ENCODE results near the gene UBA1. TPM values are rescaled to one million over a fixed set of nuclear protein-coding genes. Genes with fewer than 3 reads are reported as not detected.

The UBA1 gene
- polyA plus RNA-seq: 100 to 1,000 TPM; 111 to 126 TPM

GRCh38 chrX:47193475-47194193 is at the start of gene UBA1:
TSS of gene UBA1 (plus strand) at chrX:47193829. CDS start at chrX:47198803, 4,974 bp downstream.
- Histone ChIP-seq H3K4me3 (ENCODE audit: low read depth in 1 of 2, low read length in 2 of 2) (peak within 1 kb of the TSS; percentile 81 to 87), H3K4me1 (ENCODE audit: control insufficient read depth in 2 of 2, insufficient read depth in 2 of 2, low read length in 1 of 2) (peaks cover 6 to 13% of the 10 kb centered on the region in 2 donors), H3K27ac (ENCODE audit: low read depth in 2 of 2, low read length in 1 of 2) (peak within 1 kb of the TSS; percentile 91 to 96), H3K36me3 (ENCODE audit: control insufficient read depth in 2 of 2, insufficient read depth in 2 of 2, low read length in 1 of 2) (peaks cover 0 to under 1% of the 10 kb centered on the region in 2 donors), H3K9me3 (ENCODE audit: control insufficient read depth in 2 of 2, insufficient read depth in 1 of 2, low read depth in 1 of 2, low read length in 1 of 2) (no peaks in the 10 kb centered on the region), H3K27me3 (ENCODE audit: control insufficient read depth in 1 of 2, insufficient read depth in 2 of 2, low read length in 2 of 2) (no peaks in the 10 kb centered on the region)
- 1% methylated on average over 43 to 50 of the region's 50 CpGs for WGBS, 2 donors

GRCh38 chrX:47143894-47144625 is 49.6 kb upstream of the UBA1 start:
- H3K9me3 ChIP-seq (ENCODE audit: control insufficient read depth in 2 of 2, insufficient read depth in 1 of 2, low read depth in 1 of 2, low read length in 1 of 2): no peaks in the 10 kb centered on the region
- peaks cover 0 to 9% of the 10 kb centered on the region in 2 donors for H3K36me3 ChIP-seq (ENCODE audit: control insufficient read depth in 2 of 2, insufficient read depth in 2 of 2, low read length in 1 of 2)
- peaks cover 0 to 6% of the 10 kb centered on the region in 2 donors for H3K4me1 ChIP-seq (ENCODE audit: control insufficient read depth in 2 of 2, insufficient read depth in 2 of 2, low read length in 1 of 2)
- peaks cover 0 to 7% of the 10 kb centered on the region in 2 donors for H3K27me3 ChIP-seq (ENCODE audit: control insufficient read depth in 1 of 2, insufficient read depth in 2 of 2, low read length in 2 of 2)
- H3K4me3 ChIP-seq (ENCODE audit: low read depth in 1 of 2, low read length in 2 of 2): peak overlapping the region; percentile 58 to 88
- peak overlapping the region; percentile 97 to 98 for H3K27ac ChIP-seq (ENCODE audit: low read depth in 2 of 2, low read length in 1 of 2)
- 2 to 36% methylated on average over 44 of the region's 46 CpGs for WGBS, 2 donors

GRCh38 chrX:47144626-47145394 is 48.8 kb upstream of the UBA1 start, which contains the start of the genes NDUFB11 and RBM10:
TSS of gene NDUFB11 (minus strand) at chrX:47144702. CDS start at chrX:47144679, 23 bp downstream.
TSS of gene RBM10 (plus strand) at chrX:47145221. CDS start at chrX:47147482, 2,261 bp downstream.
- peaks cover 0 to 9% of the 10 kb centered on the region in 2 donors for H3K36me3 ChIP-seq (ENCODE audit: control insufficient read depth in 2 of 2, insufficient read depth in 2 of 2, low read length in 1 of 2)
- H3K27ac ChIP-seq (ENCODE audit: low read depth in 2 of 2, low read length in 1 of 2): peak within 1 kb of the TSS; percentile 97 to 98
- H3K4me1 ChIP-seq (ENCODE audit: control insufficient read depth in 2 of 2, insufficient read depth in 2 of 2, low read length in 1 of 2): peaks cover 0 to 6% of the 10 kb centered on the region in 2 donors
- H3K4me3 ChIP-seq (ENCODE audit: low read depth in 1 of 2, low read length in 2 of 2): peak within 1 kb of the TSS; percentile 58 to 88
- H3K27me3 ChIP-seq (ENCODE audit: control insufficient read depth in 1 of 2, insufficient read depth in 2 of 2, low read length in 2 of 2): peaks cover 0 to 5% of the 10 kb centered on the region in 2 donors
- no peaks in the 10 kb centered on the region for H3K9me3 ChIP-seq (ENCODE audit: control insufficient read depth in 2 of 2, insufficient read depth in 1 of 2, low read depth in 1 of 2, low read length in 1 of 2)
- 0 to 24% methylated on average over 51 to 54 of the region's 54 CpGs for WGBS, 2 donors

GRCh38 chrX:47145395-47146120 is 48.1 kb upstream of the UBA1 start:
- peaks cover 0 to 5% of the 10 kb centered on the region in 2 donors for H3K36me3 ChIP-seq (ENCODE audit: control insufficient read depth in 2 of 2, insufficient read depth in 2 of 2, low read length in 1 of 2)
- WGBS, 2 donors: 1 to 28% methylated on average over 37 to 39 of the region's 39 CpGs
- H3K27me3 ChIP-seq (ENCODE audit: control insufficient read depth in 1 of 2, insufficient read depth in 2 of 2, low read length in 2 of 2): peaks cover 0 to 3% of the 10 kb centered on the region in 2 donors
- peak overlapping the region; percentile 97 to 98 for H3K27ac ChIP-seq (ENCODE audit: low read depth in 2 of 2, low read length in 1 of 2)
- H3K9me3 ChIP-seq (ENCODE audit: control insufficient read depth in 2 of 2, insufficient read depth in 1 of 2, low read depth in 1 of 2, low read length in 1 of 2): no peaks in the 10 kb centered on the region
- H3K4me3 ChIP-seq (ENCODE audit: low read depth in 1 of 2, low read length in 2 of 2): peak overlapping the region; percentile 58 to 88
- peaks cover 0 to 6% of the 10 kb centered on the region in 2 donors for H3K4me1 ChIP-seq (ENCODE audit: control insufficient read depth in 2 of 2, insufficient read depth in 2 of 2, low read length in 1 of 2)

GRCh38 chrX:47146121-47146935 is 47.3 kb upstream of the UBA1 start:
- peaks cover 0 to 3% of the 10 kb centered on the region in 2 donors for H3K27me3 ChIP-seq (ENCODE audit: control insufficient read depth in 1 of 2, insufficient read depth in 2 of 2, low read length in 2 of 2)
- peaks cover 0 to 5% of the 10 kb centered on the region in 2 donors for H3K36me3 ChIP-seq (ENCODE audit: control insufficient read depth in 2 of 2, insufficient read depth in 2 of 2, low read length in 1 of 2)
- peak overlapping the region; percentile 97 to 98 for H3K27ac ChIP-seq (ENCODE audit: low read depth in 2 of 2, low read length in 1 of 2)
- no peaks in the 10 kb centered on the region for H3K9me3 ChIP-seq (ENCODE audit: control insufficient read depth in 2 of 2, insufficient read depth in 1 of 2, low read depth in 1 of 2, low read length in 1 of 2)
- 2 to 37% methylated on average over 10 of the region's 10 CpGs for WGBS, 2 donors
- H3K4me3 ChIP-seq (ENCODE audit: low read depth in 1 of 2, low read length in 2 of 2): peak overlapping the region; percentile 58 to 88
- H3K4me1 ChIP-seq (ENCODE audit: control insufficient read depth in 2 of 2, insufficient read depth in 2 of 2, low read length in 1 of 2): peaks cover 0 to 6% of the 10 kb centered on the region in 2 donors

- 81 to 83% methylated on average over 12 of the region's 12 CpGs for WGBS, 2 donors
- H3K27ac ChIP-seq (ENCODE audit: low read depth in 2 of 2, low read length in 1 of 2): peak overlapping the region; percentile 97 to 98
- H3K36me3 ChIP-seq (ENCODE audit: control insufficient read depth in 2 of 2, insufficient read depth in 2 of 2, low read length in 1 of 2): no peaks in the 10 kb centered on the region
- H3K4me3 ChIP-seq (ENCODE audit: low read depth in 1 of 2, low read length in 2 of 2): peak overlapping the region; percentile 58 to 88
- H3K9me3 ChIP-seq (ENCODE audit: control insufficient read depth in 2 of 2, insufficient read depth in 1 of 2, low read depth in 1 of 2, low read length in 1 of 2): no peaks in the 10 kb centered on the region
- H3K4me1 ChIP-seq (ENCODE audit: control insufficient read depth in 2 of 2, insufficient read depth in 2 of 2, low read length in 1 of 2): peaks cover 0 to 6% of the 10 kb centered on the region in 2 donors
- peaks cover 0 to 3% of the 10 kb centered on the region in 2 donors for H3K27me3 ChIP-seq (ENCODE audit: control insufficient read depth in 1 of 2, insufficient read depth in 2 of 2, low read length in 2 of 2)
Observed at GRCh38 chrX:47146936-47147859, 46.4 kb upstream of the UBA1 start.

- no peaks in the 10 kb centered on the region for H3K27me3 ChIP-seq (ENCODE audit: control insufficient read depth in 1 of 2, insufficient read depth in 2 of 2, low read length in 2 of 2)
- peaks cover 0 to 6% of the 10 kb centered on the region in 2 donors for H3K4me1 ChIP-seq (ENCODE audit: control insufficient read depth in 2 of 2, insufficient read depth in 2 of 2, low read length in 1 of 2)
- no peak overlapping the region for H3K4me3 ChIP-seq (ENCODE audit: low read depth in 1 of 2, low read length in 2 of 2)
- WGBS, 2 donors: 46% methylated on average over 2 of the region's 2 CpGs
- no peak overlapping the region for H3K27ac ChIP-seq (ENCODE audit: low read depth in 2 of 2, low read length in 1 of 2)
- no peaks in the 10 kb centered on the region for H3K9me3 ChIP-seq (ENCODE audit: control insufficient read depth in 2 of 2, insufficient read depth in 1 of 2, low read depth in 1 of 2, low read length in 1 of 2)
- H3K36me3 ChIP-seq (ENCODE audit: control insufficient read depth in 2 of 2, insufficient read depth in 2 of 2, low read length in 1 of 2): no peaks in the 10 kb centered on the region
Observed at GRCh38 chrX:47148946-47149345, 44.7 kb upstream of the UBA1 start.

GRCh38 chrX:47151435-47151834 is 42.2 kb upstream of the UBA1 start:
- no peak overlapping the region for H3K4me3 ChIP-seq (ENCODE audit: low read depth in 1 of 2, low read length in 2 of 2)
- no peaks in the 10 kb centered on the region for H3K36me3 ChIP-seq (ENCODE audit: control insufficient read depth in 2 of 2, insufficient read depth in 2 of 2, low read length in 1 of 2)
- H3K9me3 ChIP-seq (ENCODE audit: control insufficient read depth in 2 of 2, insufficient read depth in 1 of 2, low read depth in 1 of 2, low read length in 1 of 2): no peaks in the 10 kb centered on the region
- H3K27ac ChIP-seq (ENCODE audit: low read depth in 2 of 2, low read length in 1 of 2): no peak overlapping the region
- H3K27me3 ChIP-seq (ENCODE audit: control insufficient read depth in 1 of 2, insufficient read depth in 2 of 2, low read length in 2 of 2): no peaks in the 10 kb centered on the region
- peaks cover 0 to 6% of the 10 kb centered on the region in 2 donors for H3K4me1 ChIP-seq (ENCODE audit: control insufficient read depth in 2 of 2, insufficient read depth in 2 of 2, low read length in 1 of 2)

All from esophagus (tissue), 2 donors.